SU-DHL-6 (cell line): ENCODE data around the gene NUTF2.

Source experiments
- EZH2phosphoT487 ChIP-seq: fragments of 200-600 bp; sonication (generic), shearing (Covaris generic); conservative IDR thresholded peaks from 2 replicates; pipeline ENCODE4 v1.6.1; 2018; ENCODE audit warnings: mild to moderate bottlenecking, antibody characterized with exemption, low read length, moderate library complexity, mixed read lengths
- TF ChIP-seq, protein P1 (sequence below): fragments of 200-600 bp; sonication (generic); IDR thresholded peaks from one replicate; pipeline ENCODE4 v1.5.1; 2017; ENCODE audit warnings: antibody characterized with exemption, mild to moderate bottlenecking, low read length, moderate library complexity; ENCODE audit not compliant: insufficient read depth, poor library complexity, severe bottlenecking

DNA sequence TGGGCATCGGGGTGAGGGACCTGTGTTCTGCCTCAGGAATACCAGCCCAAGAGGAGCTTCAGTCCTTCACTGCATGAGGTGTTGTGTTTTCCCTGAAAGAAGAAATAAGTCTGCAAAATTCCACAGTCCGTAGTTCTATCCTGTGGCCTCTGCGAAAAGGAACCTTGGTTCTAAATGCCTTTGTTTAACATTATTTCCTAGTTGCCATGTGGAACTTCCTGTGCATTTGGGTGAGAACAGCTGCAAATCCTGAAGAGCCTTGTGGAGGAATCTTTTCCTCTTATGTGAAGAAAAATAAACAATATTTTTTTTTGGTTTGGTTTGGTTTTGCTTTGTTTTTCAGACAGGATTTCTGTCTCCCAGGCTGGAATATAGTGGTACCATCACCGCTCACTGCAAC is 56.1 kb downstream of the NUTF2 start:
- TF ChIP-seq, protein P1, sequence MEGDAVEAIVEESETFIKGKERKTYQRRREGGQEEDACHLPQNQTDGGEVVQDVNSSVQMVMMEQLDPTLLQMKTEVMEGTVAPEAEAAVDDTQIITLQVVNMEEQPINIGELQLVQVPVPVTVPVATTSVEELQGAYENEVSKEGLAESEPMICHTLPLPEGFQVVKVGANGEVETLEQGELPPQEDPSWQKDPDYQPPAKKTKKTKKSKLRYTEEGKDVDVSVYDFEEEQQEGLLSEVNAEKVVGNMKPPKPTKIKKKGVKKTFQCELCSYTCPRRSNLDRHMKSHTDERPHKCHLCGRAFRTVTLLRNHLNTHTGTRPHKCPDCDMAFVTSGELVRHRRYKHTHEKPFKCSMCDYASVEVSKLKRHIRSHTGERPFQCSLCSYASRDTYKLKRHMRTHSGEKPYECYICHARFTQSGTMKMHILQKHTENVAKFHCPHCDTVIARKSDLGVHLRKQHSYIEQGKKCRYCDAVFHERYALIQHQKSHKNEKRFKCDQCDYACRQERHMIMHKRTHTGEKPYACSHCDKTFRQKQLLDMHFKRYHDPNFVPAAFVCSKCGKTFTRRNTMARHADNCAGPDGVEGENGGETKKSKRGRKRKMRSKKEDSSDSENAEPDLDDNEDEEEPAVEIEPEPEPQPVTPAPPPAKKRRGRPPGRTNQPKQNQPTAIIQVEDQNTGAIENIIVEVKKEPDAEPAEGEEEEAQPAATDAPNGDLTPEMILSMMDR: no peak
- TF ChIP-seq EZH2phosphoT487: no peak
